Loucy (cell line): ENCODE measurements around the gene CDH4.

Source experiments
- EZH2phosphoT487 ChIP-seq: fragments of 200-600 bp; IDR thresholded peaks from 2 replicates; pipeline ENCODE4 v1.6.1; 2018; ENCODE audit warnings: antibody characterized with exemption, mild to moderate bottlenecking, moderate library complexity, borderline replicate concordance
- TF ChIP-seq, protein P1 (sequence below): fragments of 200-600 bp; sonication (generic); conservative IDR thresholded peaks from 2 replicates; pipeline ENCODE4 v1.5.1; 2014; ENCODE audit warnings: mild to moderate bottlenecking, antibody characterized with exemption, low read length

DNA sequence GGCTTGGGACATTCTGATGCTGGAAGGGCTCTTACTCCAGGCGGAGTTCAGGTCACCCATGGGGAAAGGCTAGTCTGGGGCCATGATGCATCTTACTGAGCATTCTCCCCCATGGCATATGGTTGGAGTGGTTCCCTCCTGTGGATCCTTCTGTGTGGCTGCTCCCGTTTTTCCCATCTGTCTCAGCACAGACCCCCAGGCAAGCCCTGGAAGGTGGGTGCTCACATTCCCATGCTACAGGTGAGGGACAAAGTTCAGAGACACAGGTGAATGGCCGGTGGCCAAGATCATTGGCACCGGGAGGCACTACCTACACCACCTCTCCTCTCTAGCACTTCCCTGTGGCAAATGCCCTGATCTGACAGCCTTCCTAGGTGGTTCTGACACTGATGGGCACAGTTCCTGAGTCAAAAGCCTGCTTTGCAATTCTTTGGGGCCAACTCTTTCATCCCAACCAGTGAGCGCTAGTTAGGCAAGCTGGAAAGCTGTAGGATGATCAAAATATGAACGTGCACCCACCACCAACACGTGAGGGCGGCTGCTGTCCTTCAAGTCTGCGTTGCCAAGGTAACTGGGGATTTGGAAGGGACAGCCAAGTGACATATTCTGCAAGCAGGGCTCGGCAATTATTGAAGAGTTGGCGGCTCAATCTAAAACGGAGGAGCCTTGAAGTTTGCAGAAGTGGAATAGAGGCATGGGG is 124.6 kb downstream of the CDH4 start:
- TF ChIP-seq, protein P1, sequence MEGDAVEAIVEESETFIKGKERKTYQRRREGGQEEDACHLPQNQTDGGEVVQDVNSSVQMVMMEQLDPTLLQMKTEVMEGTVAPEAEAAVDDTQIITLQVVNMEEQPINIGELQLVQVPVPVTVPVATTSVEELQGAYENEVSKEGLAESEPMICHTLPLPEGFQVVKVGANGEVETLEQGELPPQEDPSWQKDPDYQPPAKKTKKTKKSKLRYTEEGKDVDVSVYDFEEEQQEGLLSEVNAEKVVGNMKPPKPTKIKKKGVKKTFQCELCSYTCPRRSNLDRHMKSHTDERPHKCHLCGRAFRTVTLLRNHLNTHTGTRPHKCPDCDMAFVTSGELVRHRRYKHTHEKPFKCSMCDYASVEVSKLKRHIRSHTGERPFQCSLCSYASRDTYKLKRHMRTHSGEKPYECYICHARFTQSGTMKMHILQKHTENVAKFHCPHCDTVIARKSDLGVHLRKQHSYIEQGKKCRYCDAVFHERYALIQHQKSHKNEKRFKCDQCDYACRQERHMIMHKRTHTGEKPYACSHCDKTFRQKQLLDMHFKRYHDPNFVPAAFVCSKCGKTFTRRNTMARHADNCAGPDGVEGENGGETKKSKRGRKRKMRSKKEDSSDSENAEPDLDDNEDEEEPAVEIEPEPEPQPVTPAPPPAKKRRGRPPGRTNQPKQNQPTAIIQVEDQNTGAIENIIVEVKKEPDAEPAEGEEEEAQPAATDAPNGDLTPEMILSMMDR = no peak
- TF ChIP-seq EZH2phosphoT487 = no peak
